ENCODE results near the gene KEAP1.
A peak's percentile ranks its signal among the peaks of the same experiment; 100 is the strongest.
"Not testable (repeated sequence)": the region's sequence is repeated elsewhere in the genome, so short reads cannot be mapped to it uniquely, and the experiment has no call there.

Gene KEAP1

DNA sequence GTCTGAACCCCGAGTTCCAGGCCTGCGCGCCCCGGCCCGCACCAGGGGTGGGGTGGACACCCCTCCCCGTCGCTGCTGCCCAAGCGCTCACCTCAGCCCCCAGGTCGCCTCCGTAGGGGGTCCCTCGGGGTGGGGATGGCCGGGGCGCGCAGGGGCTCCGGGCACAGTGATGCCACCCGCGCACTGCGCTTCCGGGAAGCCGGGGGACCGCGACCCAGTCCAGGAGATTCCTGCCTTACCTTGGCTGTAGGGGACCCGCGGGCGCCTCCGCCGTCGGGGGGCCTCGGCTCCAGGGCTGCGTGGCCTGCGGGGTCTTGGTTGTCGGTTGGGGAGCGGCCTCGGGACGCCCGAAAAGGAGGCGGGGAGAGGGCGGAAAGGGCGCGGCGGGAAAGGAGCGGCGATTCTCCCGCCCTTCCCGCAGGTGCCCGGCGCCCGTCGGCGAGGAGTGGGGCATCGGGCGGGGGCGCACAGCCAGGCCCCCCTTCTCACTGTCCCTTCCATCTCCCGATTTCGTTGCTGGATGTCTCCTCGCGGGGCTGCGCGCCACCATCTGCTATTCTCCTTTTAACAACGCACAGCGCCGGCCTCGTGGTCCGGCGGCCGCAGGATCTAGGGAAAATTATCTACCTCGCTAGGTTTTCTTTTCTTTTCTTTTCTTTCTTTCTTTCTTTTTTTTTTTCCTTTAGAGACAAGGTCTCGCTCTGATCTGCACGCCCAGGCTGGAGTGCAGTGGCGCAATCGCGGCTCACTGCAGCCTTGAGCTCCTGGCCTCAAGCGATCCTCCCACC, at the start of gene KEAP1:
TSS of gene KEAP1 (minus strand) at position 355 of the 788 bp plus-strand sequence. CDS start 3,323 bp downstream, outside the sequence.
- peak; percentile 55 for DNase-seq (ENCODE audit: low spot score)

DNA sequence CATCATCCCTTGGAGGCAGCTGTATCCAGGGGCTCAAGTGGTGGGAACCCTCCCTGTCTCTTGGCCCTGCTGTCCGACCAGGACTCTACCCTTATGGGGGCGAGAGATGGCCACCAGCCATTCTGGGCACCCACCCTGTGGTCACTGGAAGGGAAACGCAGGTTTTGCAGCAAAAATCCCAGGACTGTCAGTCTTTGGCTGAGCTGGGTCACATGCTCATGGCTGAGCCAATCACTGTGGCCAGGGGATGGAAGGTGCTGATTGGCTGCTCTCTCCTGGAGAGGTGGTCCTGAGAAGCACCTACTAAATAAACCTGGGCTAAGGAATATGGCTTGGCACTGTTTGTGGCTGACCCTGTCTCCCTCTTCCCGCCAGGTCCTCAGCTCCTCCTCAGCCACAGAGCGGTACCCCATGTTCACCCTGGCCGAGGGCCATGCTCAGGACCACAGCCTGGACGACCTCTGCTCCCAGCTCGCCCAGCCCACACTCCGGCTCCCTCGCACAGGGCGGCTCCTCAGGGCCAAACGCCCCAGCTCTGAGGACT, 49.4 kb upstream of the KEAP1 start:
- DNase-seq (ENCODE audit: low spot score), result peak; percentile 69

DNA sequence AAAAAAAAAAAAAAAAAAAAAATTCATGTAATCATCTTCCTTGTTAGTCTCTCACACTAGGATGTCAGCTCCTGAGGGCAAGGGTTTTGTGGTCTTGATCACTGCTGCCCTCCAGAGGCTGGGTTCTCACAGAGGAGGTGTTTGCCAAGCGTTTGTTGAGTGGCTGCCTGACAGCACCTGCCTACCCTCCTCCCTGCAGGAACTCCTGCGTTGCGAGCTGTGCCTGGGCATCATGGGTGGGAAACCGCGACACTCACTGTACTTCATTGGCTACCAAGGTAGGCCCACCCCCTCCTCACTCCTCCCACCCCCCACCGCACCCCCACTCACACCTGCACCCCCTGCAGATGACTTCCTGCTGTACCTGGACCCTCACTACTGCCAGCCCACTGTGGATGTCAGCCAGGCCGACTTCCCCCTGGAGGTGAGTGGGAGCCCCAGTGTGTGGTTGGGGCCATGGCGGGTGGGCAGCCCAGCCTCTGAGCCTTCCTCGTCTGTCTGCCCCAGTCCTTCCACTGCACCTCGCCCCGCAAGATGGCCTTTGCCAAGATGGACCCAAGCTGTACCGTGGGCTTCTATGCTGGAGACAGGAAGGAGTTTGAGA, 48.6 kb upstream of the KEAP1 start:
- peak; percentile 42 for DNase-seq (ENCODE audit: low spot score)

DNA sequence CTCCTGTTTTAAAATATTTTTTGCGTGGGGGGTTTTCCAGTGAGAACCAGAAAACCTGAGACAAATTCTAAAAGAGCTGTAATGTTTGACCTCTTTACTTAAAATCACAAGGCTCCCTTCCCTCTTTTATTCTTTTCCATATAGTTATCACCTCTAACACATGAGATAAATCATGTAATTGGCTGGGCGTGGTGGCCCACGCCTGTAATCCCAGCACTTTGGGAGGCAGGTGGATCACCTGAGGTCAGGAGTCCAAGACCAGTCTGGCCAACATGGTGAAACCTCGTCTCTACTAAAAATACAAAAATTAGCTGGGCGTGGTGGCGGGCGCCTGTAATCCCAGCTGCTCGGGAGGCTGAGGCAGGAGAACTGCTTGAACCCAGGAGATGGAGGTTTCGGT, 47.9 kb upstream of the KEAP1 start:
- DNase-seq (ENCODE audit: low spot score), result not testable (repeated sequence)

DNA sequence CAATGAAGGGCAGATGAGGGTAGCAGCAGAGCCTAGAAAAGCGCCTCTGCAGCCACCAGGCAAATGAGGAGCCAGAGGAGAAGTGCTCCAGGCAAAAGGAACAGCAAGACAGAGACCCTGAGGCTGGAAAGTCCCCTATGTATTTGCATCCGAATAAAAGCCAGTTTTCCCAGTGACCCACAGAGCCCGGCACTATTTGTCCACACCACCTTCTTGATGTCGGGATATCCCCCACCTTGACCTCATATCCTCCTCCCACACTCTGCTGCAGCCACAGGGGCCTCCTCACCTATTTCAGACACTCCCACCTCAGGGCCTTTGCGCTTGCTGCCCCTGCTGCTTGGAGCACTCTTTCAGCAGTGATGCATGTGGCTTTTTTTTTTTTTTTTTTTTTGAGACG, 47.2 kb upstream of the KEAP1 start:
- no peak for DNase-seq (ENCODE audit: low spot score)

DNA sequence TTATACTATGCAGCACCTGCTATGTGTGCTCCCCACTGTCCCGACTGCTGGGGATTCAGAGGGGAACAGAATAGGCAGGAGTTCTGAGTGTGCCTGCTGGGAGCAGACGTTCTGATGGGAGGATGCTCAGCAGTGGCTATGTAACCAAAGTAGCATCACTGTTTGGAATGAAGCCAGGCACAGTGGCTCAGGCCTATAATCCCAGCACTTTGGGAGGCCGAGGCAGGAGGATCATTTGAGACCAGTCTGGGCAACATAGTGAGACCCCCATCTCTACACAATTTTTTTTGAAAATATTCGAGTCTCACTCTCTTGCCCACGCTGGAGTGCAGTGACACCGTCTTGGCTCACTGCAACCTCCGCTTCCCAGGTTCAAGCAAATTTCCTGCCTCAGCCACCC, 46.6 kb upstream of the KEAP1 start:
- DNase-seq (ENCODE audit: low spot score), result no peak

DNA sequence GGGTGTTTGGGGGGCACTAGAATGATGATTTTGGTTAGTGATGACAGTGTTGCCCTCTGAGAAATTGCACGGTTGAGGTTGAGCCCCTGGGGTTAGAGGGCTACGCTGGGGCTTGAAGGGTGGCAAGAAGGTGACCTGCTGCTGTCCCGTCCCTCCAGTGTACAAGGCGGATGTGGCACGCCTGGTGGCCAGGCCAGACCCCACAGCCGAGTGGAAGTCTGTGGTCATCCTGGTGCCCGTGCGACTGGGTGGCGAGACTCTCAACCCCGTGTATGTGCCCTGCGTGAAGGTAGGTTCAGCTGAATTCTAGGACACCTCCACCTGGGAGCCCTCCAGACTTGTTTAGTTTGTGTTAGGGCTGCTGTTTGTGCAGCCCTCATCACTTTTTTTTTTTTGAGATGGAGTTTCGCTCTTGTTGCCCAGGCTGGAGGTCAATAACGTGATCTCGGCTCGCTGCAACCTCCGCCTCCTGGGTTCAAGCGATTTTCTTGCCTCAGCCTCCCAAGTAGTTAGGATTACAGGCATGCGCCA, 45.7 kb upstream of the KEAP1 start:
- DNase-seq (ENCODE audit: low spot score), result no peak

DNA sequence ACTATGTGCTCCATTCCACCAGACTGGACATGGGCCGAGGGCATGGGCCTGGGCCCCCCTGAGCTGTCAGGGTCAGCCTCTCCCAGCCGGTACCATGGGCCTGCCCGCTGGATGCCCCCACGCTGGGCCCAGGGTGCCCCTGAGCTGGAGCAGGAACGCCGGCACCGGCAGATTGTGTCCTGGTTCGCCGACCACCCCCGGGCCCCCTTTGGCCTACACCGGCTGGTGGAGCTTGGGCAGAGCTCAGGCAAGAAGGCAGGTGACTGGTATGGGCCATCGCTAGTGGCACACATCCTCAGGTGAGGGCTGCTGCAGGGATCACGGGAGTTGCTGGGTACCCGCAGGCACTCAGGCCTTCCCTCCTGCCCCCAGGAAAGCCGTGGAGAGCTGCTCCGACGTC, 43.7 kb upstream of the KEAP1 start:
- DNase-seq (ENCODE audit: low spot score), result no peak

DNA sequence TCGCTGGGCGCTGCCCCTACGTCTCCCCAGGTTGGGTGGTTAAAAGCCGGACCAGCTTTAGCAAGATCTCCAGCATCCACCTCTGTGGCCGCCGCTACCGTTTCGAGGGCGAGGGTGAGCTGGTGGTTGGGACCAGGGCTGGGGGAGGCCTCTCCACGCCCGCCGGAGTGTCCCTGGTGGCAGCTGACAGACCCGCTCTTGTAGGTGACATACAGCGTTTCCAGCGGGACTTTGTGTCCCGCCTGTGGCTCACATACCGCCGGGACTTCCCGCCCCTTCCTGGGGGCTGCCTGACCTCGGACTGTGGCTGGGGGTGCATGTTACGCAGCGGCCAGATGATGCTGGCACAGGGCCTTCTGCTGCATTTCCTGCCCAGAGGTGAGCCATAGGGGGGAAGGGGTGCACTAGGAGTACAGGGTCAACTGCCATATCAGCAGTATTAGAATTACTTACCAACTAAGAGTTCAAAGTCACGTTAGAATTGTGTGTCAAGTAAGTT, 41.6 kb upstream of the KEAP1 start:
- DNase-seq (ENCODE audit: low spot score), result peak; percentile 31

DNA sequence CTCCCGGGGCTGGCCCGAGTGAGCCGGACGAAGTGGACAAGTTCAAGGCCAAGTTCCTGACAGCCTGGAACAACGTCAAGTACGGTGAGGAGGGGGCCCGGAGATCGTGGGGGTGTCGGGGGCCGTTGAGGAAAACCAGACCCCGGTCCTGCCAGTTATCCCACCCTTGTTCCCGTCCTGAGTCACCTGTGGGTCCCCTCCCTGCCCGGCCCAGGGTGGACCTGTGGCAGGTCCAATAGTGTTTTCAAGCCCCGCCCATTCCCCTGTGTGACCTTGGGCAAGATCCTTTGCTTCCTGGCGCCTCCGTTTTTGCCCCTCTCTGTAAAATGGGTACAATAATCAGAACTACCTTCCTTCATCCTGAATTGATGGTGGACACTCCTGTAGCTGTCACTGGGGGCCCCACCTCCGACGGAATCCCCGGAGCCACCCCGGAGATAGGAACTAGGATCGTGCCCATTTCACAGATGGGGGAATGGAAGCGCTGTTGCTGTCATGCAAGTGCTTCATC, 41.1 kb upstream of the KEAP1 start:
- DNase-seq (ENCODE audit: low spot score), result peak; percentile 55

DNA sequence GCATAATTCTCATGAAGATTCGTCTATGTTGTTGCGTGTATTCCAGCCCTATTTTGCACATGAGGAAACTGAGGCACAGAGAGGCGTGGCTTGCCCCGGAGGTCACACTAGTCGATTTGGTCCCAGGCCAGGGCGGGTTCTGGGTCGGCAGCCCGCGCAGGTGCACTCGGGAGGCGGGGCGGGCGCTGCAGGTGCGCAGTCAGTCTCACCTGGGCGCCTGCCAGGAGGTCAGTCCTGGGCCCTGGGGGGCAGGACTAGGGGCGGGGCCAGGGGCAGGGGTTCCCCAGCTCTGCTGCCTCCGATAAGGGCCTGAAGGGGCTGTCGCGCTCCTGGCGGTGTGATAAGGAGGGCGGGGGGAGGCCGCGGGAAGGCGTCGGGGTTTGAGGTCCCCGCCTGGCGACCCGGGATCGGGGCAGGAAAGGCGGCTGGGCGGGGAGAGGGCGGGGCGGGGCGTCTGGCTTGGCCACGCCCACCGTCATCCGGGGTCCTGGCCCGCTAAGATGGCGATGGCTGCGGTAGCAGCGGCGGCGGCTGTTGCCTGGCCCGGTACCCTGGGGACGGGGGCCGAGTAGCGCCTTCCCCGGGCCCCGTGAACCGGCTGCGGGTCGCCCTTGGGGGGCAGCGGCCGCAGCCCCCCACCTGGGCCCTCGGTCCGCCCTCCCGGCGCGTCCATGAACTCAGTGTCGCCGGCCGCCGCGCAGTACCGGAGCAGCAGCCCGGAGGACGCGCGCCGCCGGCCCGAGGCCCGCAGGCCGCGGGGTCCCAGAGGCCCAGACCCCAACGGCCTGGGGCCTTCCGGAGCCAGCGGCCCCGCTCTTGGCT, 40.5 kb upstream of the KEAP1 start, which contains the start of gene ATG4D:
TSS of gene ATG4D (plus strand) at position 485 of the 822 bp plus-strand sequence. CDS start at position 672, 187 bp downstream.
- DNase-seq (ENCODE audit: low spot score), result peak; percentile 99

DNA sequence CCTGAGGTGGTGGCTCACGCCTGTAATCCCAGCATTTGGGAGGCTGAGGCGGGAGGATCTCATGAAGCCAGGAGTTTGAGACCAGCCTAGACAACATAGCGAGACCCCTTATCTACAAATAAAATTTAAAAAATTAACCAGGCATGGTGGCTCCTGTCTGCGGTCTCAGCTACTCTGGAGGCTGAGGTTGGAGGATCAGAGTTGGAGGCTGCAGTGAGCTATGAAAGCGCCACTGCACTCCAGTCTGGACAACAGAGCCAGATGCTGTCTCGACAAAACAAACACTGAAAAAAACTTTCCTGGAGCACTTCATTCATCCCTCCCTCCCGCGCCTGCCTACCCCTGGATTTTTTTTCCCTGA, 39.9 kb upstream of the KEAP1 start:
- no peak for DNase-seq (ENCODE audit: low spot score)

DNA sequence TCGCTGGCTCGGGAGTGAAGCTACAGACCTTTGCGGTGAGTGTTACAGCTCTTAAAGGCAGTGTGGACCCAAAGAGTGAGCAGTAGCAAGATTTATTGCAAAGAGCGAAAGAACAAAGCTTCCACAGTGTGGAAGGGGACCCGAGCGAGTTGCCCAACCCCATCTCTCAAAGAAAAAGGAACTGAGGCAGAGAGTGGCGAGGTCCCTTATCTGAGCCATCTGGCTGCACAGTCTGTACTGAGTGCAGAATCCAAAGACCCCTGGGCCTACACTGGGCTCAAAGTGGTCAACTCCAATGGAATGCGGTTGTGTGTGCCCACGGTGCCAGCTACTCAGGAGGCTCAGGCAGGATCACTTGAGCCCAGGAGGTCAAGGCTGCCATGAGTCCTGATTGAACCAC, 35.9 kb upstream of the KEAP1 start:
- not testable (repeated sequence) for DNase-seq (ENCODE audit: low spot score)

DNA sequence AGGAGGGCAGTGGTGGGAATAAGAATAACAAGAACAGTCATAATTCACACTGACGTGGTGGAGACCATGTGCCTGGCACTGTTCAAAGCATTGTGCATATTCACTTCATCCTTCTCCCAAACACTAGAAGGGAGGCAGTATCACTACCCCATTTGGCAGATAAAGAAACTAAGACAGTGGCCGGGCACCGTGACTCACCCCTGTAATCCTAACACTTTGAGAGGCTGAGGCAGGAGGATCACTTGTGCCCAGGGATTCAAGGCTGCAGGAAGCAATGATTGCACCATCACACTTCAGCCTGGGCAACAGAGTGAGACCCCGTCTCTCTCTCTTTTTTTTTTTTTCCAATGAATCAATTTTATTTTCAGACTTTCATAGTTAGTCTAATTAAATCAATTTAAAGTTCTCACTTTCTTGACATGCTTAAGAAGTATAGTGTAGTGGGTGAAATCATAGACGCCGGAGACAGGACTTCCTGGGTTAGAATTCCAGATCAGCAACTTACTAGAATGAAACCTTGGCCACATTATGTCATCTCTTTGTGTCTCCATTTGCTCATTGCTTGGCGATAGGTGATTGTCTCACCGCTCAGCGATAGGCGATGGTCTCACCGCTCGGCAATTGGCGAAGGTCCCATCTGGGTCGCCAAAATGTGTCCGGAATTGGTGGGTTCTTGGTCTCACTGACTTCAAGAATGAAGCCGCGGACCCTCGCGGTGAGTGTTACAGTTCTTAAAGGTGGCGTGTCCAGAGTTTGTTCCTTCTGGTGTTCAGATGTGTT, 35.2 kb upstream of the KEAP1 start:
- DNase-seq (ENCODE audit: low spot score), result no peak

DNA sequence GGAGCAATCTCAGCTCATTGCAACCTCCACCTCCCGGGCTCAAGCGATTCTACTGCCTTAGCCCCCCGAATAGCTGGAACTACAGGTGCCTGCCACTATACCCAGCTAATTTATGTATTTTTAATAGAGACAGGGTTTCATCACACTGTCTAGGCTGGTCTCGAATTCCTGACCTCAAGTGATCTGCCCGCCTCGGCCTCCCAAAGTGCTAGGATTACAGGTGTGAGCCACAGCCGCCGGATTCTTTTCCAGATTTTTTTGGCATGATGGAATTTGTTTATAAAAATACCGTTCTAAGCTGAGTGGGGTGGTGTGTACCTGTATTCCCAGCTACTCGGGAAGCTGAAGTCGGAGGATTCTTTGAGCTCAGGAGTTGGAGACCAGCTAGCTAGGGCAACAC, 34.5 kb upstream of the KEAP1 start:
- no peak for DNase-seq (ENCODE audit: low spot score)

DNA sequence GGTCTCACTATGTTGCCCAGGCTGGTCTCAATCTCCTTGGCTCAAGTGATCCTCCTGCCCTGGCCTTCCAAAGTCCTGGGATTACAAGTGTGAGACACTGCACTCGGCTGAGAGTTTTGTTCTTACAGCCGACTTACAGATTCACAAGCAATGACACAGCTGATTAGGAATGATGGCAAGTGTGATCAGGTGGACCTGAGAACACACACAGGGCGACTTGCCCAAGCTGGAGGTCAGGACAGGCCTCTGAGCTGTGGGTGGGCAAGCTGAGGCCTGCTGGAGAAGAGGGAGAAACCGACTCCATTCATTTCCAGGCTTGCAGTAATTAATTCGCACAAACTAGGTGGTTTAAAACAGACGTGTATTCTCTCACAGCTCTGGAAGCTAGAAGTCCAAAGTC, 32.5 kb upstream of the KEAP1 start:
- no peak for DNase-seq (ENCODE audit: low spot score)

DNA sequence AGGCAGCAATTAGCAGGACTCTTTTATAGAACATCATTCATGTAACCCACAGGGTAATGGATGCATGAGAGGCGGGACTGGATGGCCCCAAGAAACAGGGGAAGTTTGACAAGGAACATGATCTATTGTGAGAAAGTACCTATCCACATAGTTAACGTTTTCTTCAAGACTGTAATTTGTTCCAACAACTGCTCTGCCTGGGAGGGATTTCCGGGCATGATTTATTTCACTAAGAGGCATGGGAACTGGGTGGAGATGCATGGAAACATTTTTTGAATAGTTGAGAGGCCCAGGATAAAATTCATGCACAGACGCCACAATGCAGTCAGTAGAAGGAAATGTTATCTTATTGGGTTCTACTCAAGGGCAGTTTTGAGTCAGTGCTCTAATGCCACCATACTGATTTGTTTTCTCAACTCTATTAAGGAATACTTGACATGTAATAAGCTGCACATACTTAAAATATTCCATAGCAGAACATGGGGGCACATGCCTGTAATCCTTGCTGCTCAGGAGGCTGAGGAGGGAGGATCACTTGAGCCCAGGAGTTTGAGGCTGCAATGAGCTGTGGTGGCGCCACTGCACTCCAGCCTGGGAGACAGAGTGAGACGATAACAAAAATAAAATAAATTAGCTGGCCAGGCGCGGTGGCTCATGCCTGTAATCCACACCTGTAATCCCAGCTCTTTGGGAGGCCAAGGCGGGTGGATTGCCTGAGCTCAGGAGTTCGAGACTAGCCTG, 30.7 kb upstream of the KEAP1 start:
- DNase-seq (ENCODE audit: low spot score), result peak; percentile 75

DNA sequence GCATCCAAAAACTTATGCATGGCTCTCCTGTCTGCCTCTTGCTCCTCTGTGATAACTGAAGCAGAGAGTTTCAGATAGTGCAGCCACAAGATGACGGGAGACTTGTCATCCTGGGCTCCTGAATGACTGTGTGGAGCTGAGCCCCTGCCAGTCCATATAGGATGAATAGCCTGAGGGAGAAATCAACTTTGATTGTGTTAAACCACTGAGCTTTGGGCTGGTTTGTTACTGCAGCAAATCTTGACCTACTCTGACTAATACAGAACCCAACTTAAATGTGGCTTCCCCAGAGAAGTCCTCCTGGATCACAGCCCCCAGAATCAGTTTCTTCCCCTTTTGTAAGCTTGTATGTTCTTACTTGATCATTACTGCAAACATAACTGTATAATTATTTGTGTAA, 29.3 kb upstream of the KEAP1 start:
- DNase-seq (ENCODE audit: low spot score), result no peak

DNA sequence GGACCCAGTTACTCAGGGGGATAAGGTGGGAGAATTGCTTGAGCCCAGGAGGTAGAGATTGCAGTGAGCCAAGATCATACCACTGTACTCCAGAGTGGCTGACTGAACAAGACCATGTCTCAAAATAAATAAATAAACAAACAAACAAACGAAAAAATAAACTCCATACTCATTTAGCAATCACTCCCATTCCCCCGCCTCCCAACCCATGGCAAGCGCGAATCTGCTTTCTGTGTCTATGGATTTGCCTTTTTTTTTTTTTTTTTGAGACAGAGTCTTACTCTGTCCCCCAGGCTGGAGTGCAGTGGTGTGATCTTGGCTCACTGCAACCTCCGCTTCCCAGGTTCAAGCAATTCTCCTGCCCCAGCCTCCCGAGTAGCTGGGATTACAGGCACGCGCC, 23.7 kb upstream of the KEAP1 start:
- not testable (repeated sequence) for DNase-seq (ENCODE audit: low spot score)

DNA sequence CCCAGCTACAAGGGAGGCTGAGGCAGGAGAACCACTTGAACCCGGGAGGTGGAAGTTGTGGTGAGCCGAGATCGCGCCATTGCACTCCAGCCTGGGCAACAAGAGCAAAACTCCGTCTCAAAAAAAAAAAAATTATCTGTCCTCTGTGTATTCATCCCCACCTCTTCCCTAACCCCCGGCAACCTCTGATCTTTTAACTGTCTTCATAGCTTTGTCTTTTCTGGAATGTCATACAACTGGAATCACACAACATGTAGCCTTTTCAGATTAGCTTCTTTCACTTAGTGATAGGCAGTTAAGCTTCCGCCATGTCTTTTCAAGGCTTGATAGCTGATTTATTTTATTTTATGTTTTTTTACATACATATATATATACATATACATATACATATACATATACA, 22.5 kb upstream of the KEAP1 start:
- DNase-seq (ENCODE audit: low spot score), result no peak

All from AG08396 (cell line).